RWPE1 (cell line): ENCODE measurements around the gene MRPL52.
"Not testable (repeated sequence)": the region's sequence is repeated elsewhere in the genome, so short reads cannot be mapped to it uniquely, and the experiment has no call there.

Experiments used
- CTCF ChIA-PET: fragments of 350-600 bp; sonication (Branson Sonifier 250); formaldehyde crosslinking; extraction: SDS; loops from one replicate; lab custom pipeline; 2021; lab: Yijun Ruan, JAX
- POLR2A ChIA-PET: fragments of 400-600 bp; formaldehyde crosslinking; extraction: SDS; loops from one replicate; lab custom pipeline; 2020; ENCODE audit warnings: antibody characterized with exemption; ENCODE audit not compliant: low non-redundant PET; lab: Yijun Ruan, JAX
- DNase-seq: peaks from one replicate; pipeline ENCODE4 v3.0.0; 2012; ENCODE audit warnings: low spot score
- H3K27ac ChIP-seq: fragments of 450-650 bp; 2 replicates; pipeline ENCODE4 v1.5.1; 2017
- TF ChIP-seq, protein P1 (sequence below): fragments of 450-650 bp; conservative IDR thresholded peaks from 2 replicates; pipeline ENCODE4 v1.5.1; 2017; ENCODE audit warnings: low read depth, mild to moderate bottlenecking

MRPL52 gene

DNA sequence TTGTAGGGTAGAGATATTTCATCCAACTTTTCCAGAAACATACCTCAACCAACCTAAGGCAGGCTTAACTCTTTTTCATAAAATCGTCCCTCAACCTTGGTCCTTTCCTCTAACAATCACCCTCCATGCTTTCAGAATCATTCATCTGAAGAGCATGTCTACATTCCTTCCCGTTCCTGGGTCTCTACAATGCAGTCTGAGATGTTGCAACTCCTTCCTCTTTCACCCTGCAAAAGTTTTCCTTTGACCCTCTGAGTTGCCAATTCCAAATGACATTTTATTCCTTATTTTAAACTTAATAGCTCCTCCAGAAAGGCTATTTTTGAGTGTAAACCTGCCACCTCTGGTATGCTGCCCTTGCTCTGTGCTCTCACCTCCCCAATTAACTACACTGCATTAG is 31.2 kb upstream of the MRPL52 start:
- TF ChIP-seq, protein P1, sequence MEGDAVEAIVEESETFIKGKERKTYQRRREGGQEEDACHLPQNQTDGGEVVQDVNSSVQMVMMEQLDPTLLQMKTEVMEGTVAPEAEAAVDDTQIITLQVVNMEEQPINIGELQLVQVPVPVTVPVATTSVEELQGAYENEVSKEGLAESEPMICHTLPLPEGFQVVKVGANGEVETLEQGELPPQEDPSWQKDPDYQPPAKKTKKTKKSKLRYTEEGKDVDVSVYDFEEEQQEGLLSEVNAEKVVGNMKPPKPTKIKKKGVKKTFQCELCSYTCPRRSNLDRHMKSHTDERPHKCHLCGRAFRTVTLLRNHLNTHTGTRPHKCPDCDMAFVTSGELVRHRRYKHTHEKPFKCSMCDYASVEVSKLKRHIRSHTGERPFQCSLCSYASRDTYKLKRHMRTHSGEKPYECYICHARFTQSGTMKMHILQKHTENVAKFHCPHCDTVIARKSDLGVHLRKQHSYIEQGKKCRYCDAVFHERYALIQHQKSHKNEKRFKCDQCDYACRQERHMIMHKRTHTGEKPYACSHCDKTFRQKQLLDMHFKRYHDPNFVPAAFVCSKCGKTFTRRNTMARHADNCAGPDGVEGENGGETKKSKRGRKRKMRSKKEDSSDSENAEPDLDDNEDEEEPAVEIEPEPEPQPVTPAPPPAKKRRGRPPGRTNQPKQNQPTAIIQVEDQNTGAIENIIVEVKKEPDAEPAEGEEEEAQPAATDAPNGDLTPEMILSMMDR: no peak
- no peak overlapping the region for H3K27ac ChIP-seq
- POLR2A ChIA-PET: no interaction called here
- no peak for DNase-seq
- CTCF ChIA-PET: no interaction called here

DNA sequence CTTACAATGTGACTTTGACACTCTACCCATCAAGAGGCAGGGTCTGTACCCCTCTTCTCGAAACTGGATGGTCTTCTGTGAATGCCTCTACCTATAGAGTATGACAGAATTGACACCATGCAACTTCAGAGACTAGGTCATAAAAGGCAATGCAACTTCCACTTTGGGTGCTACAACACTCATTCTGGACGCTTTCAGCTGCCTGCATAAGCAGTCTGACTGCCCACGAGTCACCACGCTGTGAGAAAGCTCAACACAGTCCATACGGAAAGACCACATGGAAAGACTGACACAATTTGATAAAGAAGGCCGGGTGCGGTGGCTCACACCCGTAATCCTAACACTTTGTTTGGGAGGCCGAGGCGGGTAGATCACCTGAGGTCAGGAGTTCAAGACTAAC is 29.3 kb upstream of the MRPL52 start:
- H3K27ac ChIP-seq: no peak overlapping the region
- TF ChIP-seq, protein P1: no peak
- ChIA-PET CTCF (no interaction called here), POLR2A (no interaction called here)
- no peak for DNase-seq

DNA sequence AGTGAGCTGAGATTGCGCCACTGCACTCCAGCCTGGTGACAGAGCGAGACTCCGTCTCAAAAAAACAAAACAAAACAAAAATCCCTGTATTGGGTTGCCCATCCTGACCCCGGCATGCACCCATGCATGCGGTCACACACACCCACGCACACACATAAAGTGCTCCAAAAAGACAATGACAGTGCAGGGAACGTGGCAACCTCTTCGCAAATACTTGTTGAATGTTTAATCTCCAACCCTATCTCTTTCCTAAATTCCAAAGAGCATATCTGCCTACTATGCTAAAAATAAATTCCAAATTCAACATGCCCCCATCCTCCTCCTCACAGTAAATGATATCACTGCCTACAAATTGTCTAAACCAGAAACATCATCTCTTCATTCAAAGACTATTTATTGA is 28.0 kb upstream of the MRPL52 start:
- no peak overlapping the region for H3K27ac ChIP-seq
- TF ChIP-seq, protein P1: no peak
- ChIA-PET CTCF (no interaction called here), POLR2A (no interaction called here)
- DNase-seq: no peak

DNA sequence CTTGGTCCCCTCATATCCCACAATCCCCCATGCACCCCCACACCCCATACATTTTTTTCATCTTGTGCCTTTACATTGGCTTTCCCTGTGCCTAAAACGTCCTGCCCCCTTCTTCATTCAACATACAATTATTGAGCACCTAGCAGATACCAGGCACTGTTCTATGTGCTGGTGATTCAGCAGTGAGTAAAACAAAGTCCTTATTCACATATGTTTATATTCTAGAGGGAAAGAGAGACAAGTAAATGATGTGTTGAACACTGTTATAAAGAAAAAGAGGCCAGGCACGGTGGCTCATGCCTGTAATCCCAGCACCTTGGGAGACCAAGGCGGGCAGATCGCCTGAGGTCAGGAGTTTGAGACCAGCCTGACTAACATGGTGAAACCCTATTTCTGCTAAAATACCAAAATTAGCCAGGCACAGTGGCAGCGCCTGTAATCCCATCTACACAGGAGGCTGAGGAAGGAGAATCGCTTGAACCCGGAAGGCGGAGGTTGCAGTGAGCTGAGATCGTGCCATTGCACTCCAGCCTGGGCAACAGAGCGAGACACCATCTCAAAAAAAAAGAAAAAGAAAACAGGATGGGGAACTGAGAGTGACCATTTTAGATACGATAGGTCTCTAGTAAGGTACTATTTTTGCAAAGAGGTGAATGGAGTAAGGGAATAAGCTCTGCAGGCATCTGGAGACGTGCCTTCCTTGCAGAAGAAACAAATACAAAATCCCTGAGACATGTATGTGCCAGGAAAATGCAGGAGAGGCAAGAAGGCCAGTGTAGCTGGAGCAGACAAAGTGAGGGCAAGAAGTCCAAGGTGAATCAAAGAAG is 26.6 kb upstream of the MRPL52 start:
- ChIA-PET CTCF (interaction anchor here (0.6 to 0.7 kb wide), 2 partner anchors 50 to 111 kb away, joined by 3 to 4 read pairs; no protein-coding TSS in a partner anchor), POLR2A (no interaction called here)
- H3K27ac ChIP-seq: no peak overlapping the region
- no peak for DNase-seq
- TF ChIP-seq, protein P1: no peak

DNA sequence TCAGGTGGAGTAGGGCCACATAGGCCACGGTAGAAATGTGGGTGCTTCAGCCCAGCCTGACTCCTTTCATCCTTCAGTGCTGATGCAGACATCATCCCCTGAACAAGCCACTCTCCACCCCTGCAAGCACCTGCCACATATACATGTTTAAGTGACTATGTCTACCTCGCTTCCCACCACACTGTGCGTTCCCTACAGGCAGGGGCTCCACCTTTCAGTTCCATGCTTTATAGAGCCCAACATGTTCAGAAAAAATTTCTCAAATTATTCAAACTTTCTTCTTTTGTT is 26.1 kb upstream of the MRPL52 start:
- TF ChIP-seq, protein P1: no peak
- no peak overlapping the region for H3K27ac ChIP-seq
- ChIA-PET POLR2A (no interaction called here), CTCF (no interaction called here)
- no peak for DNase-seq

DNA sequence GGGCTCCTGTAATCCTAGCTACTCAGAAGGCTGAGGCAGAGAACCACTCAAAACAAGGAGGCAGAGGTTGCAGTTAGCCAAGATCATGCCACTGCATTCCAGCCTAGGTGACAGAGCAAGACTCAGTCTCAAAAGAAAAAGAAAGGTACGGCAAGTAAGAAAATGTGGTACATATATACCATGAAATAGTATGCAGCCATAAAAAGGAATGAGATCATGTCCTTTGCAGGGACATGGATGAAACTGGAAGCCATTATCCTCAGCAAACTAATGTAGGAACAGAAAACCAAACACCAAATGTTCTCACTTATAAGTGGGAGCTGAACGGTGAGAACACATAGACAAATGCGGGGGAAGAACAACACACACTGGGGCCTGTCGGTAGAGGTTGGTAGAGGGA is 24.5 kb upstream of the MRPL52 start:
- DNase-seq, H3K27ac ChIP-seq, POLR2A ChIA-PET, CTCF ChIA-PET: not testable (repeated sequence)

DNA sequence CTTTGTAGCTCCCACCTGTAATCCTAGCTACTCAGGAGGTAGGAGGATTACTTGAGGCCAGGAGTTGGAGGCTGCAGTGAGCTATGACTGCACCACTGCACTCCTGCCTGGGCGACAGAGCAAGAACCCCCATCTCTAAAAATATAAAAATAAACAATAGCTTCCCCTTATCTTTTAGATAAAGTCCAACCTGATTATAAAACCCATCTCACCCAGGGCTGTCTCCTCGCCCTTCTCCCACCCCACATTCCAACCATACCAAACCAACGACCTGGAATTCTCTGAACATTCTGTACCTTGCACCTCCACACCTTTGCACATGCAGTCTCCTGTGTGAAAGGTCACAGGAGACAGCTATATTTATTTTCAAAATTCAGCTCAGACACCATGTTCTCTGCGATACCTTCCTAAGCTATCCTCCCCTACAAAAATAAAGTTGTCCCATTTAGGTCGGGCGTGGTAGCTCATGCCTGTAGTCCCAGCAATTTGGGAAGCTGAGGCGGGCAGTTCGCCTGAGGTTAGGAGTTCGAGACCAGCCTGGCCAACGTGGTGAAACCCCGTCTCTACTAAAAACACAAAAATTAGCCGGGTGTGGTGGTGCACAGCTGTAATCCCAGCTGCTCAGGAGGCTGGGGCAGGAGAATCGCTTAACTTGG is 22.1 kb upstream of the MRPL52 start:
- TF ChIP-seq, protein P1: no peak
- POLR2A ChIA-PET: no interaction called here
- DNase-seq: peak; percentile 32
- no peak overlapping the region; the same call in 1 of the 2 replicates for H3K27ac ChIP-seq
- CTCF ChIA-PET: interaction anchor here (0.6 kb wide), 1 partner anchor 18 kb away, joined by 3 read pairs; no protein-coding TSS in a partner anchor
